GM21723 (cell line): Measurements from ENCODE around the gene VPS33A.
"Not testable (repeated sequence)": the region's sequence is repeated elsewhere in the genome, so short reads cannot be mapped to it uniquely, and the experiment has no call there.

Experiments used
- ATAC-seq: cut with Tn5 transposase; IDR thresholded peaks from one replicate; pipeline ENCODE4 v1.9.1; 2021; ENCODE audit warnings: mild to moderate bottlenecking, moderate library complexity; ENCODE audit not compliant: unreplicated experiment

The VPS33A gene

DNA sequence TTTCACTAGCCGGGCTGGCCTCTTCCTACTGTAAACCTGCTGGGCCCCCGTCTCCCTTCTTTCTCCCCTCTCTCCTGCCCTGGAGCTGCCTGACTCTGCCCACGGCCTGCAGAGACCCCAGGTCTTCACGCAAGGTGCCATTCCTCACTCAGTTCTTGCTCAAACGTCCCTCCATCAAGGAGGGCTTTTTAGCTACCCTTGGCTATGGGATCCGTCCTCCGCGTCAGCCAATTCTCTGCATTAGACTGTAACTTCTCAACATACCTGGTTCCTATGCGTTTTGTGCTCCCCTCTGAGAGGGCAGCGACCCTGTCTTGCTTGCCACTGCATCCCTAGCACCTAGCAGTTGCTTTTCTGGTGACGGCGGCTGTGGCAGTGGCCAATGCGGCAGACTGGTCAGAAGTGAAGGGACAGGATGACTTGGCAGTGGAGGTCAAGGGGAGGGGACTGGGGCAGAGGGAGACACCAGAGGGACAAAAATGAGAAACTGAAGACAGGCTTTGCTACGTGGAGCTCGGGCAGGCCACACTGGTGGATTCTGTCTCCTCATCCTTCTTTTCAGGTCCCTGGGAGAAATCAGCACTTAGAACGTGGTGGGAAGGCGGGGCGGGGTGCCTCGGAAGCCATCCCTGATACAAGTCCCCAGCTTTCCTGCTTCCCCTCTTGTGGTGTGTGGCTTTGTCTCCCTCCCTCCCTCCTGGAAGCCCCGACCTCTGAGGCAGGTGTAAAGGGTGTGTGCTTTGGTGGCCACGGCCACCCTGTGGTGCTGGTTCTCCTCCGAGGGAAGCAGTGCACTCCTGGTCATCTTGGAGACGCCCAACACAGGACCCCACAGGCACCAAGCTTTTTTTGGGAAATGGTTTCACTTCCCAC lies 61.0 kb downstream of the VPS33A start:
- ATAC-seq: no peak

DNA sequence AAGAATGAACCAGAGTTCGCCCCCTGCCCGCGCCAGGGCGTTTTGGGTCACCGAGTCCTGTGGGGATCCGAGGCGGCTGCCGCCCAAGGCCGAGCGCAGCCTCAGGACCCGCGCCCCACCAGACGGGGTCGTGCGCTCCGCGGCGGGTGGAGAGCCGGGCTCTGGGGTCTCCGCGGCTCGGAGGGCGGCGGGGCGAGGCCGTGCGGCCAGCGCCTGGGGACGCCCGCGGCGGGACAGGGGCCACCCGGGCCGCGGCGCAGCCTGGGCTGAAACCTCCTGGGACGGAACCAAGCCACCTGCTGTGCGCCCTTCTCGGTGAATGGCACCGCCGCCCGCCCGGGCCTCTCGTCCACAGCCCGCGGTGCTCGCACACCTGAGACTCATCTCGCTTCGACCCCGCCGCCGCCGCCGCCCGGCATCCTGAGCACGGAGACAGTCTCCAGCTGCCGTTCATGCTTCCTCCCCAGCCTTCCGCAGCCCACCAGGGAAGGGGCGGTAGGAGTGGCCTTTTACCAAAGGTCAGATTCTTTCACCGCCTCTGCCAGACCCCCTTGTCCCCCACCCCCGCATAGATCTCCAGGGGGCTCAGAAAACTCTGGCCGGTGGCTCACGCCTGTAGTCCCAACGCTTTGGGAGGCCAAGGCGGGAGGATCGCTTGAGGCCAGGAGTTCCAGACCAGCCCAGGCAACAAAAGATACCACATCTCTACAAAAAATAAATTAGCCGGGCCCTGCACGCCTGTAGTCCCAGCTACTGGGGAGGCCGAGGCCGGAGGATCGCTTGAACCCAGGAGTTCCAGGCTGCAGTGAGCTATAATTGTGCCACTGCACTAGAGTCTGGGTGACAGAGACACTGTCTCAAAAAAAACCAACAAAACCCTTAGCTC lies 61.9 kb downstream of the VPS33A start:
- no peak for ATAC-seq

DNA sequence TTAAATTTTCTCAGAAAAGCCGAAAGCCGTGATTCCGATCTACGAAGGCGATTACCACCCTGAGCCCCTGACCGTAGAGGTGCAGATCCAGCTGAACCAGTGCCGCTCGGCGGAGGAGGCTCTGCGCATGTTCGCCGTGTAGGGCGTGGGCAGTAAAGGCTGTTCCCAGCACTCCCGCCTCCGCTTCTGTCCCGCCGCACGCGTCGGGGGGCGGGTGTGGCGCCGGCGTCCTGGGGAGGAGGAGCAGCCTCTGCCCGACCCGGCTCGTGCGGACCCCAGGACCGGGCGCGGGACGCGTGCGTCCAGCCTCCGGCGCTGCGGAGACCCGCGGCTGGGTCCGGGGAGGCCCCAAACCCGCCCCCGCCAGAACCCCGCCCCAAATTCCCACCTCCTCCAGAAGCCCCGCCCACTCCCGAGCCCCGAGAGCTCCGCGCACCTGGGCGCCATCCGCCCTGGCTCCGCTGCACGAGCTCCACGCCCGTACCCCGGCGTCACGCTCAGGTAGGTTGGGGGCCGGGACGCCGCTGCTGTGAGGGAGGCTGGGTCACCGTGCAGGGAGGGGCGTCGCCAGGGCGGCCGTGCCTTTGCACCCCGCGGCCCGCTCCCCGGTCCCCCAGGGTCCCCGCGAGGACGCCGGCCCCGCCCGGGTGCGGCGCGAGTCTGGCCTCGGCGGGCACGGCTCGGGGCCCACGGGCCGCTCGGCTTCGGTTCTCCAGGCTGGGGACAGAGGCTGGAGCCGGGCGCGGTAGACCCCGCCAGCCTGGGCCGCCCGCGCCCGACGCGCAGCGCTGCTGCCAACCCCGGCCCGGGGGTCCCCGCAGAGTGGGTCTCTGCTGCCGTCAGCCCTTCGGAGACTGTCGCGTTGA lies 62.8 kb downstream of the VPS33A start, which contains the start of gene B3GNT4:
Gene B3GNT4, plus strand, starts transcription at position 409 of the 866 bp plus-strand sequence. CDS start 910 bp downstream, outside the sequence.
- ATAC-seq: peak; percentile 50

DNA sequence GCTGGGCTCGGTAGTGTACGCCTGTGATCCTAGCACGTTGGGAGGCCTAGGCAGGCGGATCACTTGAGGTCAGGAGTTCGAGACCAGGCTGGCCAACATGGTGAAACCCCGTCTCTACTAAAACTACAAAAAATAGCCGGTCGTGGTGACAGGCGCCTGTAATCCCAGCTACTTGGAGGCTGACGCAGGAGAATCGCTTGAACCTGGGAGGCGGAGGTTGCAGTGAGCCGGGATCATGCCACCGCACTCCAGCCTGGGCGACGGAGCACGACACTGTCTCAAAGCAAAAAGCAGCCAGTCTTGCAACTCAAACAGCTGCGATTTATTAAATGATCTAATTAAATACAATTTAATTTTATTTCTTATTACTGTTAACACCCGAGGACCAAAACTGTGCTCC lies 63.5 kb downstream of the VPS33A start:
- ATAC-seq: not testable (repeated sequence)

DNA sequence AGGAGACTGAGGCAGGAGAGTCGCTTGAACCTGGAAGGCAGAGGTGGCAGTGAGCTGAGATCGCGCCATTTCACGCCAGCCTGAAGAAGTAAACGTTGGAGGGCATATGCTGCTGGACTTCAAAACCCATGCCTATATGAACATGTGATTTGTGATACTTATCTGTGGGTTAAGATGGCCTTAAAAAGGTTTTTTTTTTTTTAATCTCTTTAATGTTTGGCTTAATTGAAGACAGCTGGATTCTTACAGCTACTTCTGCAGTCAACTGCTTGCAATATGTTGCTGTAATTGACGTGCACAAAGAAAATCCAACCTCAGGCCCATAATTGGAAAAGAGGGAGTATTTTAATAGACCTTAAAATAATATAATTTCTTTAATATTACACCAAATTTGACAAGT lies 64.3 kb downstream of the VPS33A start:
- no peak for ATAC-seq

DNA sequence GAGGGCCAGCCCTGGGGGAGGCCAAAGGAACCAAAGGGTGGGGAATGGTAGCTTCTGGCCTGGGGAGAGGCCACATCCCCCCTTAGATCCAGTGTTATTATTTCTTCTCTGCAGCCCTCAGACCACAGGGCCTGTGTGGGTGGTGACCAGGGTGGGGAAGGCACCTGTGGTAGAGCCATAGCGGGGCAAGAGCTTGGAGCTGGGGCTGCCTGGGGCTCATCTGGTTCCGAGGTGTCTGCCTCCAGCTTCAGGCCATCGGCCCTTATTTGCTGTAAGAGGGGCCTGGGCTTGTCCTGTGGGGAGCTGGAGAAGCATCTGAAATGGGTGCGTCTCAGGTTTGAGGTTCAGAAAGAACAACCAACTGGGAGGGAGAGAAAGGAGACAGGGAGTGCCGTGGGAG lies 64.9 kb downstream of the VPS33A start:
- no peak for ATAC-seq

DNA sequence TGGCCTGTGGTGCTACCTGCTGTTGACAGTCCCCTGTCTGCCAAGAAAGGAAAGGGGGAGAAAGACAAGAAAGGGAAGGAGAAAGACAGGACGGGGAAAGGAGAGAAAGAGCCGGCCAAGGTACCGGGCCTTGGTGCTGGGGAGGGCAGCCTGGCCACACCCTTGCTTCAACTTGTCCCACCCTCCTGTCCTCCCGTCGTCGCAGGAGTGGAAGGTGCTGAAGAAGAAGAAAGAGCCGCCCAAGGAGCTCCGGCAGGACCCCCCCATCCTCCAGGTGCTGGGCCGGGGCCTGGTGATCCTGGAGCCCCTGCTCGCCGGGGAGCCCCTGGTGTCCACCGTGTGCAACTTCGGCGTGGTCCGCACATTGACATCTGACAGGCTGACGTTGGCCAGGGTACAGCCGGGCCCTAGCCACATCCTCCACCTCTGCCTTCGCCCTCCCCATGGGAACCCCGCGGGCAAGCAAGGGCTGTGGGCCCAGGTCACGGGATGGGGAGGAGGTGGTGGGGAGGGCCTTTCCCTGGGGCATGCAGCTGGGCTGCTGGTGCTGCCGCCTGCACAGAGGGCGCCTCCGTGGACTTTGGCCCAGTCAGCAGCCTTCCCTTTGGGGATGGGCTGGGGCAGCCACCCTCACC lies 65.6 kb downstream of the VPS33A start:
- ATAC-seq: no peak

DNA sequence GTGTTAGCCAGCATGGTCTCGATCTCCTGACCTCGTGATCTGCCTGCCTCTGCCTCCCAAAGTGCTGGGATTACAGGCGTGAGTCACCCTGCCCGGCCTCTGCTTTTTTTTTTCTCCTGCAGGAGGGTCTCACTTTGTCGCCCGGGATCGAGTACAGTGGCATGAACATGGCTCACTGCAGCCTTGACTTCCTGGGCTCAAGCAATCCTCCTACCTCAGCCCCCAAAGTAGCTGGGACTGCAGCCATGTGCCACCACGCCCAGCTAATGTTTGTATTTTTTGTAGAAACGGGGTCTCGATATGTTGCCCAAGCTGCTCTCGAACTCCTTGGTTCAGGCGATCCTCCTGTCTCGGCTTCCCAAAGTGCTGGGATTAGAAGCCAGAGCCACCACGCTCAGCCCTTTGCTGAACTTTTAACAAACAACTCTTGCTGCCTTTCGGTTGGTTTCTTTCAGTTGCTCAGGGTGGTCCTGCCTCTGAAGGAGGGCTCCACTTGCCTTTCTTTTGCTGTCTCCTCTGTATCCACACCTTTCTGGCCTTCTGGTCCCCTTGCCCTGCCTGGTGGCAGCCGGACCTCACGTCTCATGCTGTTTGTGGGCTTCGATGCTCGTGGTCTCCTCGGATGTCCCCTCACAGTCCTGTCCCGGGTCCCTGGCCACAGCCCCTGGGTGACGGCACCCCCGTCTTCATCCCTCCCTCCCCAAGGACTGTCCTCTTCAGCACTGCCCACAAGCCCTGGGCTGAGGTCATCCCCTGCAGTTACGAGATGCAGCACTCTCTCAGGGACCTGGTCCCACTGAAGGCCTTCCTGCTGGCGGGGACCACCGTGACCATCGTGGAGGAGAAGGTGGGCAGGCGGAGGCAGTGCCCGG lies 66.6 kb downstream of the VPS33A start:
- no peak for ATAC-seq

DNA sequence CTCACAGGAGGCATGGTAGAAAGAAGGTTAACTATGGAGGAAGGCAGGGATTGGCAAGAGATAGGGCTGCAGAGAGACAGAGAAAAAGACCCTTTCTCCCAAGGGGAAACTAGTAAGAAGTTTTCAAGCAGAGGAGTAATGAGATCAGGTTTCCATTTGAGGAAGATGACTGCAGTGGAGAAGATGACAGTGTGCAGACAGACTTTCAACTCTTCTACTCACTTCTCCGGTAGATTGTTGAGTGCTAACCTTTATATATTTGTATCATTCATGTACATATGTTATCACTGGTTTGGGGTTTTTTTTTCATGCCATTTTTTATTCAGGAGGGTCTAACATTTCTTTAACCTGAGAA lies 68.7 kb downstream of the VPS33A start:
- no peak for ATAC-seq

DNA sequence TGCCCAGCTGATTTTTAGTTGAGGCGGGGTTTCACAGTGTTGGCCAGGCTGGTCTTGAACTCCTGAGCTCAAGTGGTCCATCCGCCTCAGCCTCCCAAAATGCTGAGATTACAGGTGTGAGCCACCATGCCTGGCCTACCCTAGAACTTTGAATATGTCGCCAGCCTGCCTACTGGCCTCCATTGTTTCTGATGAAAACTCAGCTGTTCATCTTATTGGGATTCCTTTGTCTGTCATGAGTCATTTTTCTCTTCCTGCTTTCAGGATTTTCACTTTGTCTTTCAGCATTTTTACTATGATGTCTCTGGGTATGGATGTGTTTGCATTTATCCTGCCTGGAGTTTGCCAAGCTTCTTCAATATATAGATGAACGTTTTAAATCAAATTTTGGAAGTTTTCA lies 70.9 kb downstream of the VPS33A start:
- no peak for ATAC-seq

DNA sequence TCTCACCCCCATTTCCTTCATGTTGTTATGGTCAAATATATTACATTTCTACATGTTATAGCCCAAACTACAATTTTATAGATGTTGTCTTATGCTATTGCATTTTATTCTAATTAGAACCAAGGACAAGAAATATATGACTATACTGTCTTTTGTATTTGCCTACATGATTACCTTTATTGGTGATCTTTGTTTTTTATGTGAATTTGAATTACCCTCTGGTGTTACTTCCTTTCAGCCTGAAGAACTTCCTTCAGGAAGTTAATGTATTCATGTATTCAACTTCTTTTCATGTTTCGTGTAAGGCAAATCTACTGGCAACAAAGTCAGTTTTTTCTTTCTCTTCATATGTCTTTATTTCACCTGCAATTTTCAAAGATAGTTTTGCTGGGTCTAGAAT lies 71.5 kb downstream of the VPS33A start:
- ATAC-seq: no peak

DNA sequence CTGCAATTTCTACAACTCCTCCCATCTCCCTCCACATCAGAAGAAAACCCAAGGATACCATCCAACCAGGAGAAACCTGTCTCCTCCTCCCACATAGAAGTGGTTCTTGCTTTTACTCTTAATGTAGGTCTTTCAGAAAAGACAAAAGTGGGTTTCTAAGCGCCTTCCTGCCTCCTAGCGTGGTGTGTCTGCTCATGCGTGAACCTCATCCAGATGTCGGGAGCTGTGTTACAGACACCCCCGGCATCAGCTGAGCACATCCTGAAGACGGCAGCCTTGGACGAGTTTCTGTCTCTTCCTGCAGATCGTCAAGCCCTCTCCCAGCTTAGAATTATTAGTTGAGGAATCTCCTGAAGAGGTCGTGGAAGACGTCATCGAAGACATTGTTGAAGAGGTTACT lies 73.9 kb downstream of the VPS33A start:
- ATAC-seq: no peak

DNA sequence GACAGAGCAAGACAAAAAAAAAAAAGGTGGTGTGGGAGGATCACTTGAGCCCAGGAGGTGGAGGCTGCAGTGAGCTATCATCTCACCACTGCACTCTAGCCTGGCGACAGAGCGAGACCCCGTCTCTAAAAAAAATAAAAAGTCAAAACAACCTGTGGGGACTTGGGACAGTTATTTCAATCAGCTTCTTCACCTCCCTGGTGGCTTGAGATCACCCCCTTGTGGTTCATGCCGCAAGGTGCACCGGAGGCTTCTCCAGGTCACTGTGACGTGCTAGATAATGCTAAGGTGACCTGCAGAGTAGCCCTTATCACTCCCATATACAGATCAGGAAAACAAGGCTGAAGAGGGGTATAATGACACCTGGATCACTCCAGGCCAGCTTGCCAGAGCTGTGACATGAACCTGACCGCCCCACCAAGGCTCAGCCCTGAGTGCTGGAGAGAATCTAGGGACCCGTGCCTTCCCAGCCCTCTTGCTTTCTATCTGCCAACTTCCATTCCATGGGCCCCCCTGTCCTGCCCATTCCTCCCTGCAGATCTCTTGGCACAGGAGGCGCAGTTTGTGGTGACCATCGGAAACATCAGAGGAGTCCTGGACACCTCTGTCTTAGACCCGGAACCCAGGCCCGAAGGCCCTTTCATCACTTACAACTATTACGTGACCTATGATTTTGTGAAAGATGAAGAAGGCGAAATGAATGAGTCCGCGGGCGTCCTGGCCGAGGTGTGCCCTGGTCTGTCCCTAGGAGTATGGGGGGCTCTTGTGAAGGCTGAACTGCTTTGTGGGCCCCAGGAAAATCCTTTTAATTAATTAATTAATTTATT lies 75.2 kb downstream of the VPS33A start:
- ATAC-seq: no peak

DNA sequence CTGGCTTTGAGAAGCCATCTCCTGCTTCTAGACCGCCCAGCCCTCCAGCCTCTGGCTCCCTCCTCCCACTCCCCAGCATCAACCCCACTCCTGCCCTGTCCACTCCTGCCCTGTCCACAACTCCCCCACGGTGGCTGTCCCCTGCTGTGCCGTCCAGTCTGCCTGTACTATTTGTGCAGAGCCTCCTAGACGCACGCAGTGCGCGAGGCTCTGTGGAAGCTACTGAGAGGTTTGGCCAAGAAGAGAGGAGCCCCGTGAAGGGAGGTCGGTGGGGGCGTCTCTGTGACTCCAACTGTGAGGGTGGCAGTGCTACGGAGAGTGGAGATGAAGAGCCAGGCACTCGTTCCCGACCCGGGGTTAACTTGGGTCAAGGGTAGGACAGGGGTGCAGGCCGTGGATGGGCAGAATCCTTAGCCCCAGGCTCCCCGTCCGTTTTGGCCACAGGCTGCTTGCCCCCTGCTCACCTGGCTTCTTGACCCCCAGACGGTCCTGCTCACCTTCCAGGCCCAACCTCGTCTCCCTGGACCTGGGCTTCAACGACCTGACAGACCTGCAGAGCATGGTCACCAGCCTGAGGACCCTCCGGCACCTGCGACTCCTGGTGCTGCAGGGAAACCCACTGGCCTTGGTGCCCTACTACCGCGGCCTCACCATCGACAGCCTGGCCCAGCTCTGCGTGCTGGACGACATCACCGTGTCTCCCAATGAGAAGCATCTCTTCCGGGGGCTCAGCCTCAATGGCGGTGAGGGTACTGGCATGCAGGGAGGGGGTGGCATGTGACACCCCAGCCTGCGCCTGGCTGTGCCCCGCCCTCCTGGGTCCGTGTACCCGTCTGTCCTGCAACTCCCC lies 76.4 kb downstream of the VPS33A start:
- no peak for ATAC-seq

DNA sequence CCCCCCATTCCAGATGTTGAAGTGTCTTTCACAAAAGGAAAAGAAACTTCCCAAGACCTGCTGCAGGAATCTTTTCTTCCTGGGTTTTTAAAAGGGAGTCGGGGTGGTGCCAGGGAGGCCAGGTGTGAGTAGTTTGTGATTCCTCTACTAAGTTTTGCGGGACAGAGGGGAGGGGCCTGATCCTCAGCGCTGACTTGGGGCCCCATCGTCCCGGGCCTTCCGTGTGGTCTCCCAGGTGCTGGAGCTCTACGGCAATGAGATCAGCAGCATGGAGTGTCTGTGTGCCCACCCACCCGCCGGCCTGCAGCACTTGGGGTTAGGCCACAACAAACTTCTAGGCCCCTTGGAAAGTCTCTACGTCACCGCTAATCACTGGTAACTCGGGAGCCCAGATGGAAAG lies 78.8 kb downstream of the VPS33A start:
- ATAC-seq: no peak

DNA sequence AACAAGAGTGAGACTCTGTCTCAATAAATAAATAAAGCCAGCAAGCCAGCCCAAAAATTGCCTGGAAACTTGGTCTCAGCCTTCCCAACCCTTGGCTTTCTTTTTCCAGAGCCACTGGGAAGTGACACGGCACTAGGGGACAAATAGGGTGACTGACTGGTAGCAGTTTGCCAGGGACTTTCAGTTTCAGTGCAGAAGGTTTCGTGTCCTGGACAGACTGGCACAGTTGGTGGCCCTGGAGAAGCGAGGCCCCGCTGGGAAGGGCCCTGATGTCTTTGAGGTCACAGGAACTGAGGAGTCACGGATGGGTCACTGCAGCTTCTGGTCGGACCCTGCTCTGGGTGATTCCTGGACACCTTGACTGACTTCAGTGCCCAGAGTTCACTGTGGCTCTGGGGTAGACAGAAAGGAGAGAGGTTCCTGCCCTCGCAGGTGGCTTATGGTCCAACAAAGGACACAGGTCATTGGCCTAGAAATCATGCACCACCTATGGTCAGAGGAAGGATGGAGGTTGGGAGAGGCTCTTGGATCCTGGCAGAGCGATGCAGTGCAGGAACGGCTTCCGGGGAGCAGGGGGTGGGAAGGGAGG lies 80.7 kb downstream of the VPS33A start:
- no peak for ATAC-seq

DNA sequence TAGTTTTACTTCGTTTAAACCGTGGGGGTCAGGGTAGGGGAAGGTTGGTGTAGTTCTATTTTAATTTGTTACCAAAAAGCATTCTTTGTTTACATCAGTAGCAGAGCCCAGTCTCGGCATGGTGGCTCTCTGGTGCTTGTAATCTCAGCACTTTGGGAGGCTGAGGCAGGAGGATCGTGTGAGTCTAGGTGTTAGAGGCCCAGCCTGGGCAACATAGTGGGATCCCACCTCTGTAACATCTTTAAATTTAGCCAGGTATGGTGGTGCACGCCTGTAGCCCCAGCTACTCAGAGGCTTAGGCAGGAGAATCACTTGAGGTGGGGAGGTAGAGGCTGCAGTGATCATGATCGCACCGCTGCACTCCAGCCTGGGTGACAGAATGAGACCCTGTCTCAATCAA lies 81.2 kb downstream of the VPS33A start:
- ATAC-seq: no peak
